HepG2 (cell line): Measurements from ENCODE around the gene MFF. TPM values are rescaled to one million over a fixed set of nuclear protein-coding genes. Genes with fewer than 3 reads are reported as not detected.

Experiments used
- ARID3A ChIP-seq: IDR thresholded peaks from 2 replicates; pipeline ENCODE4 v1.6.1; 2012; ENCODE audit warnings: low read depth, low read length, improper control_type of control experiment
- ARNTL ChIP-seq: sonication (generic); formaldehyde crosslinking; IDR thresholded peaks from 2 replicates; pipeline ENCODE4 v1.4.0; 2020; ENCODE audit warnings: mild to moderate bottlenecking, missing genetic modification reagents
- BRF2 ChIP-seq: sonication (generic); formaldehyde crosslinking; IDR thresholded peaks from 2 replicates; pipeline ENCODE4 v1.8.1; 2022; ENCODE audit warnings: mild to moderate bottlenecking, missing genetic modification reagents
- IRF2 ChIP-seq: IDR thresholded peaks from 2 replicates; pipeline ENCODE4 v1.6.1; 2018; ENCODE audit warnings: missing genetic modification reagents, missing compliant biosample characterization
- KDM5B ChIP-seq: sonication (generic); formaldehyde crosslinking; IDR thresholded peaks from 2 replicates; pipeline ENCODE4 v1.4.0; 2020; ENCODE audit warnings: missing genetic modification reagents, mild to moderate bottlenecking, borderline replicate concordance
- MAZ ChIP-seq, 2 experiments: sonication (generic) in 1 of 2; formaldehyde crosslinking in 1 of 2; IDR thresholded peaks; 2 replicates each; pipeline versions ENCODE4 v1.5.0 to v1.6.1; 2012 to 2020; ENCODE audit warnings: low read depth in 2 of 2, mild to moderate bottlenecking in 2 of 2, borderline replicate concordance in 1 of 2, improper control_type of control experiment in 1 of 2, low read length in 1 of 2, missing genetic modification reagents in 1 of 2, moderate library complexity in 1 of 2
- MEF2D ChIP-seq: sonication (generic); formaldehyde crosslinking; IDR thresholded peaks from 2 replicates; pipeline ENCODE4 v1.5.1; 2020; ENCODE audit warnings: mild to moderate bottlenecking, missing genetic modification reagents
- MYPOP ChIP-seq: sonication (generic); formaldehyde crosslinking; IDR thresholded peaks from 2 replicates; pipeline ENCODE4 v1.8.1; 2023; ENCODE audit warnings: mild to moderate bottlenecking, moderate library complexity, missing genetic modification reagents
- NFE2 ChIP-seq: sonication (generic); formaldehyde crosslinking; IDR thresholded peaks from 2 replicates; pipeline ENCODE4 v1.4.0; 2020; ENCODE audit warnings: missing genetic modification reagents
- NR2C2 ChIP-seq: sonication (generic); formaldehyde crosslinking; IDR thresholded peaks from 2 replicates; pipeline ENCODE4 v1.4.0; 2020; ENCODE audit warnings: missing genetic modification reagents, mild to moderate bottlenecking, moderate library complexity, borderline replicate concordance
- POGZ ChIP-seq: sonication (generic); formaldehyde crosslinking; IDR thresholded peaks from 2 replicates; pipeline ENCODE4 v1.4.0; 2020; ENCODE audit warnings: mild to moderate bottlenecking, missing genetic modification reagents
- SMYD3 ChIP-seq: sonication (generic); formaldehyde crosslinking; IDR thresholded peaks from 2 replicates; pipeline ENCODE4 v1.8.1; 2023; ENCODE audit warnings: mild to moderate bottlenecking, missing genetic modification reagents
- SOX5 ChIP-seq: IDR thresholded peaks from 2 replicates; pipeline ENCODE4 v1.6.1; 2016; ENCODE audit warnings: borderline replicate concordance
- TERF1 ChIP-seq: sonication (generic); formaldehyde crosslinking; IDR thresholded peaks from 2 replicates; pipeline ENCODE4 v1.8.0; 2022; ENCODE audit warnings: mild to moderate bottlenecking, missing genetic modification reagents, moderate library complexity
- TFAP4 ChIP-seq: sonication (generic); IDR thresholded peaks from 2 replicates; pipeline ENCODE4 v1.6.1; 2016; ENCODE audit warnings: low read depth, borderline replicate concordance
- TFDP1 ChIP-seq: IDR thresholded peaks from 2 replicates; pipeline ENCODE4 v1.6.1; 2016; ENCODE audit warnings: missing compliant biosample characterization, missing genetic modification reagents, borderline replicate concordance
- ZNF253 ChIP-seq: sonication (generic); formaldehyde crosslinking; IDR thresholded peaks from 2 replicates; pipeline ENCODE4 v1.8.0; 2022; ENCODE audit warnings: mild to moderate bottlenecking, missing genetic modification reagents, borderline replicate concordance
- ZNF33B ChIP-seq: sonication (generic); formaldehyde crosslinking; IDR thresholded peaks from 2 replicates; pipeline ENCODE4 v1.5.1; 2020; ENCODE audit warnings: mild to moderate bottlenecking, missing genetic modification reagents
- ZNF562 ChIP-seq: sonication (generic); formaldehyde crosslinking; IDR thresholded peaks from 2 replicates; pipeline ENCODE4 v1.8.0; 2022; ENCODE audit warnings: missing genetic modification reagents, borderline replicate concordance
- ZNF724P ChIP-seq: sonication (generic); formaldehyde crosslinking; IDR thresholded peaks from 2 replicates; pipeline ENCODE4 v1.8.0; 2022; ENCODE audit warnings: missing genetic modification reagents, borderline replicate concordance
- ZSCAN22 ChIP-seq: sonication (generic); formaldehyde crosslinking; IDR thresholded peaks from 2 replicates; pipeline ENCODE4 v1.4.0; 2020; ENCODE audit warnings: mild to moderate bottlenecking, missing genetic modification reagents
- polyA plus RNA-seq, 8 experiments: library from polyadenylated mRNA; depleted of rRNA in 3 of 8; stranded (reverse) in 7 of 8; unstranded in 1 of 8; fragments of >200 nt; fragmentation: Illumina TruSeq in 4 of 8; extraction: Trizol in 4 of 8; gene quantifications; 2 replicates each; pipeline versions ENCODE4 v1.2.1 to v1.2.3, GENCODE V29; 2011 to 2016; ENCODE audit warnings: low read depth in 4 of 8, missing spikeins in 1 of 8, mixed read lengths in 1 of 8; ENCODE audit not compliant: insufficient read depth in 1 of 8
- total RNA-seq, 5 experiments: library from RNA; depleted of rRNA; stranded (reverse); fragments of >200 nt; fragmentation: Illumina TruSeq; extraction: Trizol; gene quantifications; 2 replicates each; pipeline ENCODE4 v1.2.3, GENCODE V29; 2016; ENCODE audit warnings: low read depth in 1 of 5

MFF gene
- total and polyA plus RNA-seq, 2 of the 13 experiments (the other 11 are each of a cell fraction or from before 2014, with no cell fraction given): 81.9 to 156 TPM

- peak; percentile 80 for TF ChIP-seq MAZ (IDR thresholded peaks at IDR 0.05; ENCODE audit: borderline replicate concordance, low read depth, low read length)
- TF ChIP-seq MAZ (CRISPR knock-in tag; IDR thresholded peaks at IDR 0.05; ENCODE audit: low read depth): peak; percentile 92
- TF ChIP-seq NFE2 (CRISPR knock-in tag): peak; percentile 4; the same call in 1 of the 2 replicates
- peak; percentile 97 for TF ChIP-seq TERF1 (CRISPR knock-in tag)
- TF ChIP-seq ZNF724P (CRISPR knock-in tag): peak; percentile 98
- peak; percentile 100 for TF ChIP-seq POGZ (CRISPR knock-in tag)
- TF ChIP-seq ARNTL (CRISPR knock-in tag): no peak; the same call in 1 of the 2 replicates
- TF ChIP-seq SMYD3 (CRISPR knock-in tag): no peak
- TF ChIP-seq MEF2D (CRISPR knock-in tag): peak; percentile 93
- peak; percentile 92 for TF ChIP-seq BRF2
- peak; percentile 85 for TF ChIP-seq ZNF562 (CRISPR knock-in tag)
- peak; percentile 90 for TF ChIP-seq NR2C2 (CRISPR knock-in tag)
- TF ChIP-seq KDM5B: peak; percentile 98
- TF ChIP-seq ZNF253 (CRISPR knock-in tag): peak; percentile 97
- TF ChIP-seq ARID3A: no peak
- TF ChIP-seq TFAP4: peak; percentile 22; the same call in 1 of the 2 replicates
- TF ChIP-seq SOX5 (CRISPR knock-in tag): peak; percentile 71; the same call in 1 of the 2 replicates
- peak; percentile 96 for TF ChIP-seq MYPOP (CRISPR knock-in tag)
- peak; percentile 98 for TF ChIP-seq IRF2 (CRISPR knock-in tag)
- no peak for TF ChIP-seq ZSCAN22 (CRISPR knock-in tag)
- TF ChIP-seq TFDP1 (CRISPR knock-in tag): peak; percentile 97
- TF ChIP-seq ZNF33B (CRISPR knock-in tag): peak; percentile 87
Measured at GRCh38 chr2:227324995-227325838, at the start of gene MFF (continued).
